Liver (tissue), 9 donors: ENCODE data around the gene CHRNB2. TPM values are rescaled to one million over a fixed set of nuclear protein-coding genes. Genes with fewer than 3 reads are reported as not detected.

Source experiments
- DNase-seq: peaks from one replicate; pipeline ENCODE4 v3.0.0-alpha.2; 2017; ENCODE audit warnings: low spot score
- H3K27ac ChIP-seq, 2 donors: one replicate each; pipeline ENCODE4 v1.7.0; 2013; ENCODE audit warnings: inconsistent platforms in 2 of 2, low read length in 2 of 2, control low read depth in 1 of 2, low read depth in 1 of 2, mild to moderate bottlenecking in 1 of 2
- H3K27me3 ChIP-seq, 4 donors: one replicate each; pipeline versions ENCODE4 v1.6.1 to v1.7.0; 2013; ENCODE audit warnings: low read length in 3 of 4, inconsistent platforms in 1 of 4, mild to moderate bottlenecking in 1 of 4, moderate library complexity in 1 of 4; ENCODE audit not compliant: control insufficient read depth in 4 of 4, insufficient read depth in 4 of 4
- H3K36me3 ChIP-seq, 4 donors: one replicate each; pipeline versions ENCODE4 v1.6.1 to v1.7.0; 2013; ENCODE audit warnings: low read length in 3 of 4, mild to moderate bottlenecking in 3 of 4, low read depth in 1 of 4, moderate library complexity in 1 of 4; ENCODE audit not compliant: control insufficient read depth in 4 of 4, insufficient read depth in 3 of 4
- H3K4me1 ChIP-seq, 4 donors: one replicate each; pipeline versions ENCODE4 v1.6.1 to v1.7.0; 2013; ENCODE audit warnings: low read length in 3 of 4, mild to moderate bottlenecking in 3 of 4, moderate library complexity in 1 of 4; ENCODE audit not compliant: control insufficient read depth in 4 of 4, insufficient read depth in 4 of 4
- H3K4me3 ChIP-seq, 3 donors: one replicate each; pipeline versions ENCODE4 v1.6.1 to v1.7.0; 2013; ENCODE audit warnings: low read length in 3 of 3, control low read depth in 1 of 3, low read depth in 1 of 3, mild to moderate bottlenecking in 1 of 3
- H3K9ac ChIP-seq, 2 donors: one replicate each; pipeline ENCODE4 v1.7.0; 2013; ENCODE audit warnings: low read length in 2 of 2, mild to moderate bottlenecking in 2 of 2, moderate library complexity in 2 of 2, control low read depth in 1 of 2, low read depth in 1 of 2
- H3K9me3 ChIP-seq, 4 donors: one replicate each; pipeline versions ENCODE4 v1.6.1 to v1.7.0; 2013; ENCODE audit warnings: low read length in 3 of 4; ENCODE audit not compliant: control insufficient read depth in 4 of 4
- FOXA2 ChIP-seq: IDR thresholded peaks from 2 replicates; pipeline ENCODE4 v1.6.1; 2016; ENCODE audit warnings: antibody characterized with exemption
- GABPA ChIP-seq, 2 donors: IDR thresholded peaks in 1 of 2; conservative IDR thresholded peaks in 1 of 2; 2 replicates each; pipeline ENCODE4 v1.6.1; 2016; ENCODE audit warnings: antibody characterized with exemption in 2 of 2, mild to moderate bottlenecking in 1 of 2, moderate library complexity in 1 of 2
- HNF4G ChIP-seq: IDR thresholded peaks from 2 replicates; pipeline ENCODE4 v1.6.1; 2016; ENCODE audit warnings: antibody characterized with exemption
- JUND ChIP-seq, 2 donors: IDR thresholded peaks; 2 replicates each; pipeline ENCODE4 v1.6.1; 2016; ENCODE audit warnings: antibody characterized with exemption in 2 of 2
- MAX ChIP-seq: IDR thresholded peaks from 2 replicates; pipeline ENCODE4 v1.6.1; 2016; ENCODE audit warnings: antibody characterized with exemption
- RAD21 ChIP-seq, 2 donors: IDR thresholded peaks; 2 replicates each; pipeline ENCODE4 v1.6.1; 2016; ENCODE audit warnings: antibody characterized with exemption in 2 of 2, mild to moderate bottlenecking in 2 of 2
- REST ChIP-seq: IDR thresholded peaks from 2 replicates; pipeline ENCODE4 v1.6.1; 2016; ENCODE audit warnings: antibody characterized with exemption, mild to moderate bottlenecking
- SP1 ChIP-seq: IDR thresholded peaks from 2 replicates; pipeline ENCODE4 v1.6.1; 2018; ENCODE audit warnings: antibody characterized with exemption, mild to moderate bottlenecking
- ZBTB33 ChIP-seq: IDR thresholded peaks from 2 replicates; pipeline ENCODE4 v1.6.1; 2016; ENCODE audit warnings: antibody characterized with exemption
- WGBS: extraction: QIAGEN DNeasy Blood & Tissue Kit; methylation state at CpG from one replicate; pipeline ENCODE4 v1.1.7; 2013; 5-methylcytosine and 5-hydroxymethylcytosine counted together
- polyA plus RNA-seq, 2 donors: library from polyadenylated mRNA; stranded (reverse) in 1 of 2; unstranded in 1 of 2; fragments of 200-250 nt in 1 of 2; fragments of >200 nt in 1 of 2; fragmentation: Nextera tagmentation in 1 of 2; extraction: Ambion mirVana in 1 of 2; gene quantifications; one replicate each; pipeline versions ENCODE4 v1.2.1 to v1.2.3, GENCODE V29; 2013 to 2015
- total RNA-seq, 2 donors: library from RNA; depleted of rRNA; stranded (reverse); fragments of >200 nt; gene quantifications; one replicate each; pipeline ENCODE4 v1.2.3, GENCODE V29; 2014
- donor health status: healthy.
- donor health status: healthy.
- donor health status: healthy.
- donor health status: healthy.
- donor health status: healthy.

CHRNB2 gene
- total and polyA plus RNA-seq, 4 donors: under 0.01 to 0.06 (median 0.01) TPM; not detected in 1

- H3K36me3 ChIP-seq: peaks cover 11 to 20% (median 15%) of the 10 kb centered on the region in 4 donors
- H3K4me3 ChIP-seq: no peak overlapping the region
- no peak for DNase-seq
- TF ChIP-seq JUND (IDR thresholded peaks at IDR 0.05): no peak
- no peak for TF ChIP-seq SP1
- no peak for TF ChIP-seq ZBTB33
- TF ChIP-seq HNF4G: no peak
- no peak for TF ChIP-seq REST
- TF ChIP-seq MAX: no peak
- TF ChIP-seq RAD21 (IDR thresholded peaks at IDR 0.05): no peak
- no peak for TF ChIP-seq GABPA (IDR thresholded peaks at IDR 0.05 in 1 of 2, conservative IDR thresholded peaks at IDR 0.05 in 1 of 2)
- no peak for TF ChIP-seq FOXA2
- H3K27ac ChIP-seq: no peak overlapping the region
- no peaks in the 10 kb centered on the region for H3K27me3 ChIP-seq
- H3K9me3 ChIP-seq: no peaks in the 10 kb centered on the region
- no peaks in the 10 kb centered on the region for H3K4me1 ChIP-seq
- H3K9ac ChIP-seq: no peak overlapping the region
- 77% methylated on average over 10 of the region's 10 CpGs for WGBS
Observed at GRCh38 chr1:154575147-154575927, 7.8 kb downstream of the CHRNB2 start.

GRCh38 chr1:154575951-154576566 lies 8.5 kb downstream of the CHRNB2 start:
- Histone ChIP-seq H3K9ac (no peak overlapping the region), H3K27me3 (no peaks in the 10 kb centered on the region)
- WGBS: 85% methylated on average over 8 of the region's 8 CpGs

More at GRCh38 chr1:154575951-154576566, 8.5 kb downstream of the CHRNB2 start:
- Histone ChIP-seq H3K36me3 (peaks cover 12 to 27% (median 20%) of the 10 kb centered on the region in 4 donors), H3K27ac (no peak overlapping the region), H3K4me1 (no peaks in the 10 kb centered on the region), H3K9me3 (no peaks in the 10 kb centered on the region), H3K4me3 (no peak overlapping the region)
- TF ChIP-seq SP1 (no peak), RAD21 (IDR thresholded peaks at IDR 0.05) (no peak), REST (no peak)
- DNase-seq: no peak
